Mucosa of stomach (tissue), 1 donor: ENCODE measurements around the gene VWA8.

Source experiments
- H3K27me3 ChIP-seq: one replicate; pipeline ENCODE4 v1.7.0; 2013; ENCODE audit warnings: mild to moderate bottlenecking, low read length; ENCODE audit not compliant: control insufficient read depth, insufficient read depth
- H3K36me3 ChIP-seq: one replicate; pipeline ENCODE4 v1.7.0; 2013; ENCODE audit warnings: low read length; ENCODE audit not compliant: control insufficient read depth, insufficient read depth
- H3K4me1 ChIP-seq: one replicate; pipeline ENCODE4 v1.7.0; 2013; ENCODE audit warnings: mild to moderate bottlenecking, low read length; ENCODE audit not compliant: control insufficient read depth, insufficient read depth
- H3K4me3 ChIP-seq: one replicate; pipeline ENCODE4 v1.7.0; 2013; ENCODE audit warnings: low read length
- H3K9ac ChIP-seq: one replicate; pipeline ENCODE4 v1.7.0; 2013; ENCODE audit warnings: mild to moderate bottlenecking, low read length, moderate library complexity
- H3K9me3 ChIP-seq: one replicate; pipeline ENCODE4 v1.7.0; 2013; ENCODE audit warnings: mild to moderate bottlenecking, low read length, moderate library complexity; ENCODE audit not compliant: control insufficient read depth
- donor health status: Pancreatic carcinoma.

The VWA8 gene

GRCh38 chr13:41558781-41559560, 401.9 kb downstream of the VWA8 start:
- Histone ChIP-seq H3K4me1 (peaks cover 17% of the 10 kb centered on the region), H3K36me3 (no peaks in the 10 kb centered on the region), H3K9ac (no peak overlapping the region), H3K9me3 (no peaks in the 10 kb centered on the region), H3K27me3 (no peaks in the 10 kb centered on the region), H3K4me3 (no peak overlapping the region)

GRCh38 chr13:41557719-41558118, 403.2 kb downstream of the VWA8 start:
- Histone ChIP-seq H3K27me3 (no peaks in the 10 kb centered on the region), H3K4me1 (peaks cover 8% of the 10 kb centered on the region), H3K9ac (no peak overlapping the region), H3K9me3 (no peaks in the 10 kb centered on the region), H3K4me3 (no peak overlapping the region), H3K36me3 (no peaks in the 10 kb centered on the region)

GRCh38 chr13:41554626-41555386, 406.1 kb downstream of the VWA8 start:
- H3K9me3 ChIP-seq = no peaks in the 10 kb centered on the region
- no peaks in the 10 kb centered on the region for H3K27me3 ChIP-seq
- no peaks in the 10 kb centered on the region for H3K4me1 ChIP-seq
- no peak overlapping the region for H3K4me3 ChIP-seq
- H3K36me3 ChIP-seq = no peaks in the 10 kb centered on the region
- no peak overlapping the region for H3K9ac ChIP-seq

- H3K36me3 ChIP-seq = no peaks in the 10 kb centered on the region
- no peak overlapping the region for H3K4me3 ChIP-seq
- H3K9me3 ChIP-seq = no peaks in the 10 kb centered on the region
- no peak overlapping the region for H3K9ac ChIP-seq
- no peaks in the 10 kb centered on the region for H3K27me3 ChIP-seq
- H3K4me1 ChIP-seq = no peaks in the 10 kb centered on the region
Observed at GRCh38 chr13:41554180-41554579, 406.7 kb downstream of the VWA8 start.

- H3K36me3 ChIP-seq = no peaks in the 10 kb centered on the region
- no peaks in the 10 kb centered on the region for H3K4me1 ChIP-seq
- no peaks in the 10 kb centered on the region for H3K27me3 ChIP-seq
- H3K4me3 ChIP-seq = no peak overlapping the region
- H3K9ac ChIP-seq = no peak overlapping the region
- H3K9me3 ChIP-seq = no peaks in the 10 kb centered on the region
Observed at GRCh38 chr13:41552031-41552430, 408.9 kb downstream of the VWA8 start.

- H3K36me3 ChIP-seq = no peaks in the 10 kb centered on the region
- no peak overlapping the region for H3K9ac ChIP-seq
- H3K4me3 ChIP-seq = no peak overlapping the region
- H3K27me3 ChIP-seq = no peaks in the 10 kb centered on the region
- H3K4me1 ChIP-seq = no peaks in the 10 kb centered on the region
- H3K9me3 ChIP-seq = no peaks in the 10 kb centered on the region
Observed at GRCh38 chr13:41550276-41550675, 410.6 kb downstream of the VWA8 start.

- no peak overlapping the region for H3K4me3 ChIP-seq
- H3K36me3 ChIP-seq = no peaks in the 10 kb centered on the region
- no peaks in the 10 kb centered on the region for H3K4me1 ChIP-seq
- H3K9ac ChIP-seq = no peak overlapping the region
- H3K9me3 ChIP-seq = no peaks in the 10 kb centered on the region
- no peaks in the 10 kb centered on the region for H3K27me3 ChIP-seq
Observed at GRCh38 chr13:41549491-41549890, 411.4 kb downstream of the VWA8 start.

- H3K27me3 ChIP-seq = no peaks in the 10 kb centered on the region
- H3K9me3 ChIP-seq = no peaks in the 10 kb centered on the region
- no peaks in the 10 kb centered on the region for H3K4me1 ChIP-seq
- H3K9ac ChIP-seq = no peak overlapping the region
- H3K36me3 ChIP-seq = no peaks in the 10 kb centered on the region
- H3K4me3 ChIP-seq = no peak overlapping the region
Observed at GRCh38 chr13:41548910-41549309, 412.0 kb downstream of the VWA8 start.

GRCh38 chr13:41548031-41548430, 412.9 kb downstream of the VWA8 start:
- Histone ChIP-seq H3K9ac (no peak overlapping the region), H3K9me3 (no peaks in the 10 kb centered on the region), H3K4me3 (no peak overlapping the region), H3K4me1 (no peaks in the 10 kb centered on the region), H3K27me3 (no peaks in the 10 kb centered on the region), H3K36me3 (no peaks in the 10 kb centered on the region)

- H3K36me3 ChIP-seq = no peaks in the 10 kb centered on the region
- H3K27me3 ChIP-seq = no peaks in the 10 kb centered on the region
- H3K4me1 ChIP-seq = no peaks in the 10 kb centered on the region
- no peak overlapping the region for H3K9ac ChIP-seq
- no peaks in the 10 kb centered on the region for H3K9me3 ChIP-seq
- no peak overlapping the region for H3K4me3 ChIP-seq
Observed at GRCh38 chr13:41547251-41548000, 413.5 kb downstream of the VWA8 start.

- no peak overlapping the region for H3K9ac ChIP-seq
Observed at GRCh38 chr13:41546372-41547190, 414.3 kb downstream of the VWA8 start.

More at GRCh38 chr13:41546372-41547190, 414.3 kb downstream of the VWA8 start:
- Histone ChIP-seq H3K4me3 (no peak overlapping the region), H3K9me3 (no peaks in the 10 kb centered on the region), H3K4me1 (no peaks in the 10 kb centered on the region), H3K27me3 (no peaks in the 10 kb centered on the region), H3K36me3 (no peaks in the 10 kb centered on the region)
